ENCODE measurements around the gene LHFPL2. TPM values are rescaled to one million over a fixed set of nuclear protein-coding genes. Genes with fewer than 3 reads are reported as not detected.

The LHFPL2 gene
- total RNA-seq, 4 donors from 2014 or later = 2.2 to 11.1 (median 6.2) TPM

GRCh38 chr5:78604689-78605285 is 43.8 kb downstream of the LHFPL2 start:
- 40 to 59% methylated on average over 4 of the region's 4 CpGs for WGBS, 2 donors
- intact Hi-C loops (cut with DNase I) = no loop called here
- no peak for DNase-seq
- Histone ChIP-seq H3K4me1 (peaks cover 6 to 43% (median 9%) of the 10 kb centered on the region in 3 donors), H3K27ac (peak overlapping the region in 2 of 4 donors; percentile 21 to 36), H3K9me3 (no peaks in the 10 kb centered on the region), H3K4me3 (no peak overlapping the region), H3K27me3 (no peaks in the 10 kb centered on the region), H3K36me3 (no peaks in the 10 kb centered on the region)
- no peak for TF ChIP-seq POLR2A (IDR thresholded peaks at IDR 0.05)
- TF ChIP-seq CTCF (IDR thresholded peaks at IDR 0.05) = no peak

GRCh38 chr5:78603636-78604175 is 44.9 kb downstream of the LHFPL2 start:
- peaks cover 6 to 42% (median 9%) of the 10 kb centered on the region in 3 donors for H3K4me1 ChIP-seq
- no peaks in the 10 kb centered on the region for H3K9me3 ChIP-seq
- H3K4me3 ChIP-seq = no peak overlapping the region
- intact Hi-C loops (cut with DNase I) = no loop called here
- no peak for DNase-seq
- no peaks in the 10 kb centered on the region for H3K36me3 ChIP-seq
- TF ChIP-seq CTCF (IDR thresholded peaks at IDR 0.05) (no peak), POLR2A (IDR thresholded peaks at IDR 0.05) (no peak)
- H3K27ac ChIP-seq = no peak overlapping the region
- WGBS, 2 donors = 95 to 100% methylated on average over 1 of the region's 1 CpG
- H3K27me3 ChIP-seq = no peaks in the 10 kb centered on the region

GRCh38 chr5:78602400-78602799 is 46.2 kb downstream of the LHFPL2 start:
- Histone ChIP-seq H3K4me1 (peaks cover 9 to 47% (median 13%) of the 10 kb centered on the region in 3 donors), H3K36me3 (no peaks in the 10 kb centered on the region), H3K27ac (no peak overlapping the region), H3K4me3 (no peak overlapping the region), H3K9me3 (no peaks in the 10 kb centered on the region), H3K27me3 (no peaks in the 10 kb centered on the region)
- TF ChIP-seq CTCF (IDR thresholded peaks at IDR 0.05) (no peak), POLR2A (IDR thresholded peaks at IDR 0.05) (no peak)
- intact Hi-C loops (cut with DNase I) = no loop called here
- 79% methylated on average over 2 of the region's 2 CpGs for WGBS, 2 donors
- DNase-seq = no peak

GRCh38 chr5:78601559-78602314 is 46.8 kb downstream of the LHFPL2 start:
- H3K4me3 ChIP-seq = no peak overlapping the region
- H3K9me3 ChIP-seq = no peaks in the 10 kb centered on the region
- intact Hi-C loops (cut with DNase I) = no loop called here
- WGBS, 2 donors = 68 to 78% methylated on average over 3 of the region's 3 CpGs
- no peak for TF ChIP-seq CTCF (IDR thresholded peaks at IDR 0.05)
- no peak for TF ChIP-seq POLR2A (IDR thresholded peaks at IDR 0.05)
- H3K27ac ChIP-seq = peak overlapping the region in 3 of 4 donors; percentile 22 to 65 (median 63)
- DNase-seq = no peak
- H3K4me1 ChIP-seq = peaks cover 9 to 46% (median 14%) of the 10 kb centered on the region in 3 donors
- no peaks in the 10 kb centered on the region for H3K27me3 ChIP-seq
- no peaks in the 10 kb centered on the region for H3K36me3 ChIP-seq

Measured in esophagus squamous epithelium (tissue), 5 donors.